ENCODE data around the gene TMEM263.

DNA sequence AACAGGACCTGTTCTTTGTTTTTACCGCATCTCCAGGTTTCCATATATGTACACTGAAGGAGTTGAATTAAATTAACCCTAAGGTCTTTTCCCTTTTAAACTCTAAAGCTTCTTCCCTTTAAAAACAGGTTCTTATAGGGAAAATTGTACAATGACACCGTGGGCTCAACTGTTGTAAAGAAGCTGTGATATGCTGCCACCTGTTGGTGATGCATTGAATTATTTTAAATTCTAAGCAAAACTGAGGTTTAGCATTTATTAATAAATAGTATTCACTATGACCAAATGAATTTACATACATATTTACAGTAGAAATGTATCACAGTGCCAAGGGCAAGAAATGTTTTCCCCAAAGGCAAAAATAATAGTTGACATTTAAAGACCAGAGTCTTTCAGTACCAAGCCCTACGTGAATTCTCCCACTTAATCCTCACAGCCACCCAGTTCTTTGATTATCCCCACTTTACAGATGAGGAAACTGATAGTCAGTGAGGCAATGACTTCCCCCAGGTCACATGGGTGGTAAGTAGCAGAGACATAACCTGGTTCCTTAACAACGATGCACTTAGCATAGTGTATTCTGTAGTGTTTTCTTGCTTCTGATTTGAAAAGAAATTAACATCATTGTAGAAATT lies 35.7 kb upstream of the TMEM263 start:
- TF ChIP-seq, protein P1, sequence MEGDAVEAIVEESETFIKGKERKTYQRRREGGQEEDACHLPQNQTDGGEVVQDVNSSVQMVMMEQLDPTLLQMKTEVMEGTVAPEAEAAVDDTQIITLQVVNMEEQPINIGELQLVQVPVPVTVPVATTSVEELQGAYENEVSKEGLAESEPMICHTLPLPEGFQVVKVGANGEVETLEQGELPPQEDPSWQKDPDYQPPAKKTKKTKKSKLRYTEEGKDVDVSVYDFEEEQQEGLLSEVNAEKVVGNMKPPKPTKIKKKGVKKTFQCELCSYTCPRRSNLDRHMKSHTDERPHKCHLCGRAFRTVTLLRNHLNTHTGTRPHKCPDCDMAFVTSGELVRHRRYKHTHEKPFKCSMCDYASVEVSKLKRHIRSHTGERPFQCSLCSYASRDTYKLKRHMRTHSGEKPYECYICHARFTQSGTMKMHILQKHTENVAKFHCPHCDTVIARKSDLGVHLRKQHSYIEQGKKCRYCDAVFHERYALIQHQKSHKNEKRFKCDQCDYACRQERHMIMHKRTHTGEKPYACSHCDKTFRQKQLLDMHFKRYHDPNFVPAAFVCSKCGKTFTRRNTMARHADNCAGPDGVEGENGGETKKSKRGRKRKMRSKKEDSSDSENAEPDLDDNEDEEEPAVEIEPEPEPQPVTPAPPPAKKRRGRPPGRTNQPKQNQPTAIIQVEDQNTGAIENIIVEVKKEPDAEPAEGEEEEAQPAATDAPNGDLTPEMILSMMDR (conservative IDR thresholded peaks at IDR 0.05; ENCODE audit: low read length) = peak; percentile 91
- no peak for TF ChIP-seq EZH2phosphoT487 (IDR thresholded peaks at IDR 0.05; ENCODE audit: borderline replicate concordance)
